SH-SY5Y (cell line): Measurements from ENCODE around the gene HAUS8.

ENCODE experiments used
- GATA2 ChIP-seq: IDR thresholded peaks from 2 replicates; pipeline ENCODE4 v1.6.1; 2011; ENCODE audit warnings: mild to moderate bottlenecking, low read depth, low read length
- GATA3 ChIP-seq: IDR thresholded peaks from 2 replicates; pipeline ENCODE4 v1.6.1; 2011; ENCODE audit warnings: low read depth, mild to moderate bottlenecking, low read length, moderate library complexity

- no peak for TF ChIP-seq GATA2
- no peak for TF ChIP-seq GATA3
These were observed 26.3 kb downstream of the HAUS8 start for GRCh38 chr19:17048885-17049453.
